Measurements from ENCODE around the gene MYOF.
"Not testable (repeated sequence)": the region's sequence is repeated elsewhere in the genome, so short reads cannot be mapped to it uniquely, and the experiment has no call there.

The MYOF gene

DNA sequence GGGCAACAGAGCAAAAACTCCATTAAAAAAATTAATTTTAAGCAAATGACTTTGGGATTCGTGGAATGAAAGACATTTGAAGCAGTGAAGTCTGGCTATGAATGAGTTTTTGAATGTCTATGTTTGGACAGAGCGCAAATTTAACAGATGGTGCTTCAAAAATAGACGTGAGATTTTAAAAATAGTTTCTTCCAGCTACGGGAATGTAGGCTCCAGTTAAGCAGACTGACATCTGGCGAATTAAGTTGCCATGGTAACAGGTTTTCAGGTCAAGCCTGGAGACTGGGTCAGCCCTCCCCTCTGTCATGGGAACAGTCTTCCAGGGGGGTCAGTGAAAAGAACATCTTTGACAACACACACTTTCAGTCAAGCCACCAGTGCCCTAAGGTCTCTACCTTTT lies 62.0 kb downstream of the MYOF start:
- no peak for DNase-seq

DNA sequence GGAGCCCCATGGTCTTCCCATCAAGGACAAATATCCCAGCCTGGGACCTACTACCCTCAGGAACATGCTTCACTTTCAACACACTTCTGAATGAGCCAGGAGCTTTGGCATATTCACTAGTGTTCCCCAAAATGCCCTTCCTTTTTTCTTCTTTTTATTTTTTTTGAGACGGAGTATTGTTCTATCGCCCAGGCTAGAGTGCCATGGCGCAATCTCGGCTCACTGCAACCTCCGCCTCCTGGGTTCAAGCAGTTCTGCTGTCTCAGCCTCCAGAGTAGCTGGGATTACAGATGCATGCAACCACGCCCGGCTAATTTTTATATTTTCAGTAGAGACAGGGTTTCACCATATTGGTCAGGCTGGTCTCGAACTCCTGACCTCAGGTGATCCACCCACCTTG lies 63.1 kb downstream of the MYOF start:
- DNase-seq, result not testable (repeated sequence)

DNA sequence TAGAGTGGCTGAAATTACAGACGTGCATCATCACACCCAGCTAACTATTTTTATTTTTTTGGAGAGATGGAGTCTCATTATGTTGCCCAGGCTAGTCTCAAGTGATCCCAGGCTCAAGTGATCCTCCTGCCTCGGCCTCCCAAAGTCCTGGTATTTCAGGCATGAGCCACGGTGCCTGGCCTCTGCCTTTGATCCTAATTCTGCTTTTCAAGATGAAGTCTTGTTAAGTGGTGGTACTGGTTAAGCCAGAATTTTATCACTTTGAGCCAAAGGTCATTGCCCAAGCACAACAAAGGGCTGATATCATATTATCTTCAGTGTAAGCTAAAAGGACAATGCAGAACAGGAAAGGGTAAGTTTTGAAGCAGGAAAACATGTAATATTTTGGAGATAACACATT lies 64.2 kb downstream of the MYOF start:
- DNase-seq, result no peak

DNA sequence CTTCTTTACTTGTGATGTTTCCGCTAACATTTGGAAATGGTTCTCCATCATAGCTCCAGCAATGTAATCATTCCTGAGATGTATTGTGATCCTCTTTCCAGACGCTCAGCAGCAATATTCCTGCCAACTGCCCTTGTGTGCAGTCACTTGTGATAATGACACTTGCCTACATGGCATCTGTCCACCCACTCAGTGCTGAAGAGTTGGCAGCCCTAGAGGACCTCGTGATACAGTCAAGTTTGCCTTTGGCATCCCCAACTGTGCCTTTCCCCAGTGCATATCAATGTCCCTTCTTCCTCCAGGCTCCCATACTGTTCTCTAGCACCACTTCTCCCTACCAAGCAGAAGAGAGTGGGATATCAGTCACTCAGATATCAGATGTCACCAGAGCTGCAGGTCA lies 64.9 kb downstream of the MYOF start:
- no peak for DNase-seq

DNA sequence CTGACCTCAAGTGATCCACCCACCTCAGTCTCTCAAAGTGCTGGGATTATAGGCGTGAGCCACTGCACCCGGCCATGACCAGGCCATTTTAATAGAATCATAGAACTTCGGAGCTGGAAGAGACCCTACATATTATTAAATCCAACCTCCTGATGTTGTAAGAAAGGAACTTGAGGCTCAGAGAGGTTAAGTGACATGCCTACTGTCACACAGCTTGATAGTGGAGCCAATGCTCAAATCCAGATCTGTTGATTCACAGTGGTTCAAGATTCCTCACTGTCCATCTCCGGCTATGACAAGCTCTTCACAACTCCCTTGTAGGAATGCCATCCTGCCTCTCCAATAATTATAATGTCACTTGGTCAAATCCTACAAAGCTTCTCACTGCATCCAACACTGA lies 65.3 kb downstream of the MYOF start:
- no peak for DNase-seq

DNA sequence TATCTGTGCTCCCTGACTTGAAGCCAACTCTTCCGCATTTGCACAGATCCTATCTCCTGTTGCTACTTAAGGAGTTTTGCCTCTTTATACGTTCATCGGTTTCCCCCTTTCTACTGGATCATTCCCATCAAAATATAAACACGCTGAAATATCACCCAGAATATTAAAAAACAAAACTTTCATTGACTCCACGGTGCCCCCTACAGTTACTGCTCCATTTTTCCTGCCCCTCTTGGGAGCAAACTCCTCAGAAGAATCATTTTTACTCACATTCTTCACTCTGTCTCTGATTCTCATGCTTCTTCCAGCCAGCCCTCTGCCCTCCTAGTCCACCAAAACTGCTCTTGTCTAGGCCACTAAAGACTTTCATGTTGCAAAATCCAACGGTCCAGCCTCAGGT lies 66.4 kb downstream of the MYOF start:
- DNase-seq, result no peak

DNA sequence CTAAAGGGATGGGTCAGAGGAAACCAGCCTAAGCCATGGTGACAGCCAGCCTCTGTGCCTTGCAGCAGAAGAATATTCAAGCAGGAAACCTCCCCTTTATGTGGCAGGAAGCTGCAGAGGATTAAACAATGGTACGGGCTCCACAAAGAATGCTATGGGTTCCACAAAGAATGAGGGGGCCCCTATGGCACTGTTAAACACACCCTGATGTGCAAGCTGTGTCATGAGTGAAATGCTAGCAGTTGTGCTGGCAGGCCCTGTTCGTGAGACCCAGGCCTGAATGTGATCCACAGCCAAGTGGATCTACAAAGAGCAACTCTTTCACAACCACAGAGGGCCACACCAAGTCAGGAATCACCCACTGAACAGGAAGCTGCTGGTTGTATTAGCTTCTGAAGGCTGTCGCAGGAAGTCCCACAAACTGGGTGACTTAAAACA lies 68.9 kb downstream of the MYOF start:
- DNase-seq, result peak; percentile 5

DNA sequence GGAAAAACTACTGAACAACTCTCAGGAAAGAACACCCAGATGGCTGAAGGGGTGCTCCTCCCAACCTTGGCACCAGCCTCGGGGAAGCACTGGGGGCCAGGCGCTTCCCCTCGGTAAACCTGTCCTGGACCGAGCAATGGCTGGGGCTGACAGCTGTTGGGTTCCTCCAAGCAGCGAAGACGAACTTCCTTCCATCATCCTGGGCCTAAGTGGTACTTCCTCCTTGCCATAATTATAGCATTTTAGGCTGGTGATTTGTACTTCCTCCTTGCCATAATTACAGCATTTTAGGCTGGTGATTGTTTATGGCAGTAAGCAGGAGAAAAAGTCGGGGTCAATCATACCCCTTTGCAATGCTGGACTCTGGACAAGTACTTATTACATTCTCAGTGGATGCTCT lies 69.3 kb downstream of the MYOF start:
- DNase-seq, result no peak

DNA sequence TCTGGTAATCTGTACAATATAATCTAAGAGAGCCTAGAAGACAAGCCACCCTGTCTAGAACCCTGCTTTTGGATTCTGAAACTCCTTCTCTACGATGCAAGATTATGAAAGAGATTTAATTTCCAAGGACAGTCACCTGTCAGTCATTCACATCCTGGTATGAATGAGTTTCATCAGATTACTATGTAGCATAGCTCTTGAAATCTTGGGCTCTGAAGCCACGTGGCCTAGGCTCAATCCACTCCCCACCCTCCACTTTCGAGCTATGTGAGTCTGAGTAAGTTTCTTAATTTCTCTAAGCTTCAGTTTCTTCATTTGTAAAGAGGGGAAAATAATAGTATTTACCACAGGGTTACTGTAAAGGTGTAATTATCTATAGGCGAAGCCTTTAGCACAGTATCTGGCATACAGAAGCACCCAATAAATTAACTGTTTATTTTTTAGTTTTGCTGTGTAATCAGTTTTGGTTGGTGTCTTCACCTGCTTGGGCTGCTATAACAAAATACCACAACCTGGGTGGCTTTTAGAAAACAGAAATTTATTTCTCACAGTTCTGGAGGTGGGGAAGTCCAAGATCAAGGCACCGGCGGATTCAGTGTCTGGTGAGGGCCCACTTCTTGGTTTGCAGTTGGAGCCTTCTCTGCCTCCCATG lies 71.3 kb downstream of the MYOF start:
- no peak for DNase-seq

DNA sequence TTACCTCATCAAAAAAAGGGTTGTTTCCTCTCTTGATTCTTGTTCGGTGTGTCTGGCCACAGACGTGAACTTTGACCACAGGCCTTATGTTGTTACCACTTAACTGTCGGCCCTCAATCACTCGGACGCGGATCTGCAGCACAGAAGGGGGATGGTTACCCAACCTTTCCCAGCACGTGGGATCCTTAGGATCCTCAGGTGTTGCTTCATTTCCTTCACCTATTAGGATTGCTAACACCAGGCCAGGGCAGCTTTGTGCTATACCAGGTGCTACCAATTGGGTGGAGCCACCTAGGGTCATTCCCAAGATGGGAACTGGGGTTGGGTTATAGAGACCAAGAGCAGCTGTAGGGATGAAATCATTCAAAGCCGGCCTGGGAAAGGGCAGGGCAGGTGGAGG lies 73.4 kb downstream of the MYOF start:
- DNase-seq, result no peak

DNA sequence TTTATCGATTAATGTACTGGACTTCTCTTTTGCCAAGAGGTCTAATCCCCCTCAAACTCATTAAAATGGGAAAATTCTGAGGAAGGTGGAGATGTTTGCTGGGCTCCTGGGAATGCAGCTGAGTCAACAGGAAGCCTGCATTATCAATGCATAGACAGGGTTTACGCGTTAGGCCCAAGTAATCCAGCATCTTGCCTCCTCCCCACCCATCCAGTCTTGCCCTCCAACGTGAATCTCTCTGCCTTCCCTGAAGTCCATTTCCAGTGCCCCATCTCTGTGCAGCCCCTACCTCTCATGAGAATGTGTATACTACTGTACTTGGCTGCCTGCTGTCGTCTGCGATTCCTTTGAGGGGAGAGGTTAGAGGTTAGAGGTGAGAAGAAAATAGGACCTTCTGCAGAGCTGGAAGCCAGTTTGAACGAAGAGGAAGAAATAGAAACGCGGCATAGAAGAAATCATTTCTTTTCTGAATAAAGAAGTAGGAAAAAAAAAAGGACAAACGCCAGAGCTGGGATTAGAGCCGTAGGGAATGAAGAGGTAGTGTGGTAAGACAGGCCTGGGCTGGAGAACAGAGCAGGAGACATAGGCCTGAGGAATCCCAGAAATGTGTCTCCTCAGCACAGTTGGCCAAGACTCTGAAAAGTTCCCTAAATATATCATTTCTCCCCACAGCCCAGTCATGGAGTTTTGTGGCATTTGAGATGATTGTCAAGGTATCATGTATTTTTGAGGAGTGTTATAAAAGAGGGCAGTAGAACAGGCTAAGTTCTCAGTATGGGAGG lies 75.6 kb downstream of the MYOF start:
- DNase-seq, result no peak

DNA sequence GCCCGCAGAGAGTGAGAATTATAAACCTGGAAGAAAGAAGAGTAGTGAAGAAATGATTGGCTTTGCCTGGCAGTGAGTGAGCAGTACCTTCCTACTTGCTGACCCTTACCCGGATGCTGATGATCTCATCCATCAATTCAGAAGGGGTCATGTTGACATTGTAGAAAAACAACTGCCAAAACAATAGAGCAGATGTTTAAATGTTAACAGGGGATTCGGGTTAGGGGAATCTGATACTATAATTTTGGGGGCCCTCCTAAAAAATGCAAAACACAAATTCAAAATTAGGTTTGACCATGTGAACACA lies 78.1 kb downstream of the MYOF start:
- DNase-seq, result no peak

DNA sequence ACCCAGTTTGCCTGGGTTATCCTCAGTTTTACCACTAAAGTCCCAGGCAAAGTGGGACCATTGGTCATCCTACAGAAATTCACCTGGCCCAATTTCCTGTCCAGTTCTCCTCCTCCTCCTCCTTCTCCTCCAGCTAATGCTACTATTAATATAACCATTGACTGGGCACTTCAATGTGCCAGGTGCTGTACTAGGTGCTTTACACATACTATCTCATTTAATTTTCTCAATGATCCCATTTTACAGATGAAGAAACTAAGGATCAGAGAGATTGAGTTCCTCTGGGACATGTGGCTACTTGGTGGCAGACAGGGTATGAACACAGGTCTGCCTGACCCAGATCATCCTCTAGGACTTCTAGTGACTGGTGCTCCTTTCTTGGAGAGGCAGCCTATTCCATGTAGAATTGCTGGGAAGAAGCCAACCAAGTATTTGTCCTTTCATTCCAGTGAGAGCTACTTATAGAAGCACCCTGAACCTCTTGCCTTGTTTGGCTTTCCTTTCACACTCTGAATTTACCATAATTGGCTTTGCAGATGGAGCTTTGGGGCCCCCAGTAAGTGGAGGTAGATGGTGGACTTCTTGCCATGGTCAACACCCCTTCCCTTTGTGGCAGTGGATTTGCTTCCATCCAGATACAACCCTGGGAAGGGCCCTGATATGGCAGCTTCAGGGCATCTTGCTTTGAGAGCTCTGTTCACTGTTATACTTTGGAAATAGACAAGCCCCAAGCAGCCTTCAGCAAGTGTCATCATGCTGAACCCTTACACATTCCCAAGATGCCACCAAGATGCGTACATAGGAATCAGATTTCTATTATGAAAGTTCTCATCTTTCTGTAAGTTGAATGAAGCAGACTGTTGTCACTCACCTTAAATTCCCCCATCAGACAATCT lies 78.7 kb downstream of the MYOF start:
- DNase-seq, result no peak

DNA sequence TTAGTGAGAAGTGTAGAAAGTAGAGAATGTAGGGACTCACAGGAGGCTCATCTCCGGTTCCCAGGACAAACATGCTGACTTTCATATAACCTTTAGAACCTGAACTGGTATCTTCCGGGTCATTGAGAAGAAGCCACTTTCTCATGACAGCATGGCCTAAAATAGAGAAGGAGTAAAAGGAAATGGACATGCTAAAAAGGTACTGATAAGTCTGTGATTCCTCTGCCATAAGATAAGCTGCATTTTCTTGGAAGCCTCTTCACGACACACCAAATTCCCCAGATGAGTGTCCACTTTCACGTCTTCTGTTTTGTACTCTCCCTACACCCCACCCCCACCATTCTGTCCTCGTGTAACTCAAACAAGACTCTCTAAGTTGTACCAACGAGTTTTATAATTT lies 79.9 kb downstream of the MYOF start:
- no peak for DNase-seq

DNA sequence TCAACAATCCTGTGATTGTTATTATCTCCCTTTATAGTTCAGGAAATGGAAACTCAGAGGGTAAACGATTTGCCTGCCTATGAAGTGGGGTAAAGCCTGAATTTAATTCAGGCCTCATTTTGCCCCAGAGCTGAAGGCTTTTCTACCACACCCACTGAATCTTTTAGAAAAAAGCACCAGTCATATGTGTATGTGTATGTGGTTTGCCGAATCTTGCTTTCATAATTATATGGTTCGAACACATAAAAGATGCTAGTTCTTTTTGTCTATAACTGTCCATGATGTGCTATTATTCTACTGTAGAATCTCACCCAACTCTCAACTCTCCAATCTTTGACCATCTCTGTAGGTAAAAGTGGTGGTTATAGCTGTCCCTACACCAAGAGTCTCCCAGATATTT lies 83.6 kb downstream of the MYOF start:
- no peak for DNase-seq

DNA sequence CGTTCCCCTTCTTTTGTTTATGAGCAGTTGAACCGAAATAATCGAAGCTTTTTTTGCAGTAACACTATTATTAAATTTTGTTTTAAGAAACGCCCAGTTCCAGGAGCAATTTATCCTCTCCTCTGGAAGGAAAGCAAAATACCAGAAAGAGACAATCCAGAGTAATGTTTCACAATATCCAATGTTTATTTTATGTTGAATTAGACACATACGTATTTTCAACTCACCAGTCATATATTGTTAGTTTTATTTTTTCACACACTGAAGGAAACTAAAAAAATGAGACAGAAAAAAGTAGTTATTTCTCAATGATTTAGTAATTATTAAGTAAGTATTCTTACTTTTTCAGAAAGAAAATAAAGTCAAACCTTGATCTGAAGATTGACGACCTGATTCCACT lies 85.1 kb downstream of the MYOF start:
- no peak for DNase-seq

DNA sequence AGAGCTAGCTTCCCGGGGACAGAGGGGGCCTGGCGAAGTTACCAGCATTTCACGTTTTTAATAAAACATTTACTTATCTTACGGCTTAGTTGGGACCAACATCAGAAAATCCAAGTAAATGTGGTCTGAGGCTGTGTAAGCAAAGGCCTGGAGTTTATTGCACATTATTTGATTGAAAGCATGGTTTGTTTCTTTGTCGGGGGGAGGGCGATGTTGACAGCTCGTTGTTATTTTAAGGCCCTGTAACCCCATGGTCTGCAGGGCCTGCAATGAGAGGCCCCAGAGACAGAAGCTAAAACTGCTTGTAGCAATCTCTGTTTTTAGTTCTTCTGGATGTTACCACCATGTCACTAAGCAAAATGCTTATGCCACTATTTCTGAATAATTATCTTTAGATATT lies 88.9 kb downstream of the MYOF start:
- DNase-seq, result no peak

DNA sequence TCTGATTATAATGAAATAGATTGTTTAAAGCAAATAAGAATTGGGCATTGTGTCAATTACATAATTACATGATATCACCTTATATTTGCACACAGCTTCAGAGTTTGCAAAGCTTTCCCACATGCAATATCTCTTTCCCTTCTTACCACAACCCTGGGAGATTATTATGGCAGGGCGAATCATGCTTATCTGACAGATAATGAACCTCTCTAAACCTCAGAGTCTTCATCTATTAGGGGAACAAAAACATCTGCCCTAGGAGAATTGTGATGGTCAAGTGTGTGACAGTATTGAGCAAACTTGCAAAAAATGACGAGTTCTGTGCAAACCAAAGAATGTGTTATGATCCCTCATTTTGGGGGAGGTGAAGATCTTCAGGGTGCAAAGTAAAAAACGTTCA lies 90.0 kb downstream of the MYOF start:
- no peak for DNase-seq

DNA sequence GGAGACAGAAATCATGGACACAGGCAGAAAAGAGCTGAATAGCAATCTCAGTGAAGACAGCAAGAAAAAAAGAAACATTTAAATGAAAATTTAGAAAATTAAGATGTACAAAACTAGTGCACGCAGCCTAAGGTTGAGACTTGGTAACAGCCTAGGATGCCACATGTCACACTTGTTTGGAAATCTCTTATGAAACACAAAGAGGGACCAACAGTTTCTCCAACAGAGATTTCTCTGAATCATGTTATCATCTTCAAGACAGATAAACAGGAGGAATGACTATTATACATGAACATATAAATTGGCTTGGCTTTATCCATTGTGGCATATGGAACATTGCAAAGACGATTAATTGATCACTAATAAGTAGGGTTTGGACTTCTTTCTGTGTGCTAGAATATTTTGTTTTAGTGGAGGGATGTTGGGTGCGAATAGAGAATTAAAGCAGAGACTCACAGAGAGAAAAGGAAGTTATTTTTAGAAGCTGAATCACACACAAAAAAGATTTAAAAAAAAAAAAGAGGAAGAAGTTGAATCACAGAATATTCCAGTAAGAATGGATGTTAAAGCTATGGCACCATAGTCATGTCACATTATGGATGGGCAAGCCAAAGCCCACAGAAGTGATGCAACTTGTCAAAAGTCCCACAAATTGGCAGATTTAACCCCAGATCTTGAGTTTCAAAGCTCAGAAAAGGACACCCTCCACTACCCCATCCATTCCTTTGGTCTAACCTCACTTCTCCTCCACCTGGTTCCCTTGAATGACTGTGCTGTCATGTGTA lies 91.6 kb downstream of the MYOF start:
- no peak for DNase-seq

DNA sequence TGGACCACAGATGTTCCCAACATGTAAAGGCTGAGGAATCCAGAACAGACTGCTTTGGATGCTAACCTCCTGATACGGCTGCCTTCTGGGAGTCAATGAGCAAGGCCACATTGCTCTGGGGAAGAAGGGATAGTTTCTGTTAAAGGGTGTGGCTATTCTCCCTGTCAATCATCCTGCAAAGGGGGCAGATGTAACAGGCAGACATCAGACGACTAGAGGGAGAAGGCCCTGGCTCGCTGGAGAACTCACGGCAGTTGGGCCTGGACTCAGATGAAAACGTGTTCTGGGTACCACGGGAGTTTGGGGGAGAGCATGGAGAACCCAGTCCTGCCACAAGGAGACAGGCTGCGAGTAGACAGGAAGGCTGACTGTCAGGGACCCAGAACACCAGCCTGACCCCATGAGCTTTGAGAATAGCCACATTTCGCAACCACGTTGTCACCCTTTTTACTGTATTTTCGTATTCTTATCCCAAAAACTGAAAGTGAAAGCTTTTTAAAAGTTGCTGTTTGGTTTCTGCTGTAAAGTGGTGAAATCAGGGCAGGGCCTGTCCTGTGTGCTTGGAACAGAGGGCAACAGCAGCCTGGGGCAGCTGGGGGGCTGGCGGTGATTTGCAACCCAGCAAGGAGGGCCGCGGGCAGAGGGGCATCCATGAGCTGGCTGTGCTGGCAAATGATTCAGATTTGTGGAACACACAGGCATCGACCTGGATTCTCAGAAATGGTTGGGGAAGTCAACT lies 95.3 kb downstream of the MYOF start:
- no peak for DNase-seq

DNA sequence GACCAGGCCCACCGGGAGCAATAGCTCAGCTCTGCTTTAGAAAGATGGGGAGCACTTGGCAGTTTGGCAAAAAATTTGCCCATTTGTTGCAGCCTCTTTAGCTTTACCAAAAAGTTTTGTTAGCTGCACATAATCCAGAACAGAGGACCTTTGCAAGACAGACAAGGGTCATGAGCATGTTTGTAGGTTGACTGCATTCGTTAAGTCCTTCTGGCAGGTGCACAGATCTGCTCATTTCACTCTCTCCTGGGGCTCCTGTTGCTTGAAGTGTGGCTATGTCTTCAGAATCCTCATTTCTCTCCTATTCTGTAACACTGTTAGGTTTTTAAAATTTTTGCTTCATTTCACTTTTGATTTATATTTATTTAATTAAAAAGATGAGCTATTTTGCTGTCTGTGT lies 96.8 kb downstream of the MYOF start:
- no peak for DNase-seq

DNA sequence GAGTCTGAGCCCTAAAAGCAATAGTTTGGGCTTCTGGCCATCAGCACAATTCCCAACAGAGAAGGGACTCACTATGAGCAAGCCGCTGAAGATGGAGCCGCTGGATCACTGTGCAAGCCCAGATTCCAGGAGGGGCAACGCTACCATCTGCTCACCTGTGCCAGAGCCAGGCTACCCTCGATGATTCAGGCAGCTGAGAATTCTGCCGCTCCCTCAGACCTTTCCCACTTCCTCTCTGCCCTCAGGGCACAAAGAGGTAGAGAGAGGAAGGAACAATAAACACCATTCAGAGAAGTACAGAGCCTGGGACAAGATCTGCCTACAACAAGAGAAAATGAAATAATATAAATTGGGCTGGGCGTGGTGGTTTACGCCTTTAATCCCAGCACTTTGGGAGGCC lies 98.1 kb downstream of the MYOF start:
- DNase-seq, result no peak

Measured in activated CD4-positive, alpha-beta T cell treated with anti-CD3 and anti-CD28 coated beads, Interleukin-2, amount 50 U/mL, for 1 hour (primary cell).